IPS-18a (cell line): ENCODE results near the gene EME2.

Experiments used
- H3K27ac ChIP-seq: one replicate; pipeline ENCODE4 v1.5.1; 2013; ENCODE audit warnings: low read length
- H3K27me3 ChIP-seq: one replicate; pipeline ENCODE4 v1.6.1; 2013; ENCODE audit warnings: mild to moderate bottlenecking, low read length; ENCODE audit not compliant: control insufficient read depth, insufficient read depth
- H3K36me3 ChIP-seq: one replicate; pipeline ENCODE4 v1.6.1; 2013; ENCODE audit warnings: low read depth, low read length; ENCODE audit not compliant: control insufficient read depth
- H3K4me1 ChIP-seq: one replicate; pipeline ENCODE4 v1.6.1; 2013; ENCODE audit warnings: low read depth, low read length; ENCODE audit not compliant: control insufficient read depth
- H3K4me3 ChIP-seq: one replicate; pipeline ENCODE4 v1.5.1; 2013; ENCODE audit warnings: low read length
- H3K9ac ChIP-seq: one replicate; pipeline ENCODE4 v1.6.1; 2013; ENCODE audit warnings: mild to moderate bottlenecking, low read length, moderate library complexity
- H3K9me3 ChIP-seq: one replicate; pipeline ENCODE4 v1.6.1; 2013; ENCODE audit warnings: low read depth, low read length; ENCODE audit not compliant: control insufficient read depth

The EME2 gene

DNA sequence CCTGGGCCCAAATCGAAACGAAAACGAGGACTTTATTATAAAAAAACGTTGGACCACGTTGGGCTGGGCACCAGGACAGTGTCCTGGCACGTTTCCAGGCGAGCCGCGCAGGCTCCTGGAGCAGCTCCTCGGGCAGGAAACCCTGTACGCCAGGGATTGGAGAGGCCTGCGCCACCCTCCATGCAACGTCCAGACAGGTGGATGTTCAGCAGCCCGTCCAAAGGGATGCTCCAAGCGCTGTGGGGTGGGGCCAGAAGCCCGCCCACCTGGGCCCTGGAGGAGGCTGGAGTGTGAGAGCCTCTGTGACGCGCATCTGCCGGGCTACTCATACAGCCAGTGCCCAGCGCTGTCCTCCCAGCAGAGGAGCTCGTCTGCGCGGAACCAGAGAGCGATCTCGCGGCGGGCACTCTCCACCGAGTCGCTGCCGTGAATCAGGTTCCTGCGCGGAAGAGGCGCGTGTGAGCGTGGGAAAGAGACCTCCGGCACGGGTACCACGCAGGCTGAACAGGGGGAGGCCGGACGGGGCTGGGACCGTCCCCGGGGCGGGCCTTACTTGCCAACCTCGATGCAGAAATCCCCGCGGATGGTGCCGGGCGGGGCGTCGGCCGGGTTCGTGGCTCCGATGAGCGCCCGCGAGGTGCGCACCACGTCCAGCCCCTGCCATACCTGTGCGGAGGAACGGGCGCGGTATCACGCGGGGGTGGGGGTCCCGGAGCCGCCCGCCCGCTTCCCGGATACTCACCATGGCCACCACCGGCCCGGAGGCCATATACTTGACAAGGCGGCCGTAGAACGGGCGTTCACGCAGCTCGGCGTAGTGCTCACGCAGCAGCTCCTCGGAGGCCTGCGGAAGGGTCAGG is 2.1 kb upstream of the EME2 start:
- Histone ChIP-seq H3K9me3 (no peaks in the 10 kb centered on the region), H3K9ac (peak overlapping the region; percentile 86), H3K27ac (no peak overlapping the region)

GRCh38 chr16:1771188-1771863 is 1.3 kb upstream of the EME2 start, which contains the start of gene NME3:
TSS of gene NME3 (minus strand) at chr16:1771543. CDS start at chr16:1771534, 9 bp downstream.
- peaks cover 5% of the 10 kb centered on the region for H3K36me3 ChIP-seq
- H3K27ac ChIP-seq, result peak within 1 kb of the TSS; percentile 5
- H3K9ac ChIP-seq, result peak within 1 kb of the TSS; percentile 86
- H3K27me3 ChIP-seq, result no peaks in the 10 kb centered on the region
- no peaks in the 10 kb centered on the region for H3K4me1 ChIP-seq
- peak within 1 kb of the TSS; percentile 81 for H3K4me3 ChIP-seq
- no peaks in the 10 kb centered on the region for H3K9me3 ChIP-seq

More for the DNA sequence above, 2.1 kb upstream of the EME2 start:
- H3K27me3 ChIP-seq, result no peaks in the 10 kb centered on the region
- peak overlapping the region; percentile 81 for H3K4me3 ChIP-seq
- peaks cover 5% of the 10 kb centered on the region for H3K36me3 ChIP-seq
- no peaks in the 10 kb centered on the region for H3K4me1 ChIP-seq

DNA sequence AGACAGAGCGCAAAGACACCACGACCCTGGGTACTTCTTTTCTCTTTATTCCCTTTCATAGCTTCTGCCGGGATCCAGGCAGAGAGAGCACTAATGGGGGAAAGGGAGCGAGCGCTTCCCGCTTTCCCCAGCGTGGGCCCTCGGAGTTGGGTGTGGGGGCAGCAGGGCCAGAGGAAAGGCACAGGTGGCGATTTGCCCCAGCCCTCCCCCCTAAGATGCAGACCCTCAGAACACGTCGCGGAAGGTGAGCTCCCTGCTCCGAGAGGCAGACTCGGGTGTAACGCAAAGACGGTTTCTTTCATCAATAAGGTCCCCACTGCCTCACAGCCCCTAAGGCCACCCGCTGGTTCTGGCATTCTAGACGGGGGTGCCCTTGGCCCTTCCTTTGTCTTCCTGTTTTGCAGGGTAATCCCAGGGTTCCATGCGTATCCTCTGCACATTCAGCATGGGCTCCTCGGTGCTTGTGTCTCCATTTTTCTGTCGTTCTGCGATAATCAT is 697 bp upstream of the EME2 start:
- peak overlapping the region; percentile 81 for H3K4me3 ChIP-seq
- H3K36me3 ChIP-seq, result peaks cover 8% of the 10 kb centered on the region

DNA sequence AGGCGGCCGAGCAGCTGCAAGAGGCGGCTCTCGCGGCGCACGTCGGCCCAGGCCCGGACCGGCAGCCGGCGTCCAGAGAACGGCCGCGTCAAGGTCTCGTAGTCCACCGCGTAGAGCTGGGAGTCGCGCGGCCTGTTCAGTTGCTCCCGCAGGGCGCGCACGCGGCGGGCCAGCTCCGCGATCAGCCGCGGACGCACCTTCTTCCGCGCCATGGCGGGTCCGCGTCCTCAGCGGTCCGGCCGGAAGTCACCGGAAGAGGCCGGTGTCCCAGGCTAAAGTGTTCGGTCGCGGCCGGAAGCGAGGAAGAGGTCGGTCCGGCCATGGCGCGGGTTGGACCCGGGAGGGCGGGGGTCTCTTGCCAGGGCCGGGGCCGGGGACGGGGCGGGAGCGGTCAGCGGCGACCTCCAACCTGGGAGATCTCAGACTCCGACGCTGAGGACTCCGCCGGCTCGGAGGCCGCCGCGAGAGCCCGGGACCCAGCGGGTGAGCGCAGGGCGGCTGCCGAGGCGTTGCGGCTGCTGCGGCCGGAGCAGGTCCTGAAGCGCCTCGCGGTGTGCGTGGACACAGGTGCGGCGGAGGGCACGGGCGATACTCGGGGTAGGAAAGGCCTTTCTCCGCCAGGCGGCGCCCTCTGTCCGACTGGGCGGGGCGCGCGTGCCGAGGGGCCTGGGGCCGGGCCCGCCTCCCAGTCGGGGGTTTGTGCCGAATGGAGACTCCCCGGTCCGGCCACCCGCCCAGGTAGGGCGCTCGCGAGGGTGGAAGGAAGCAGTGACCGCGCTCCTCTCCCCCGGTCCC is 495 bp downstream of the EME2 start, which contains the start of gene MRPS34:
MRPS34 (minus strand) TSS at position 227 of the 795 bp plus-strand sequence; CDS start at position 212, 15 bp downstream.
- H3K27ac ChIP-seq, result peak within 1 kb of the TSS; percentile 5
- no peaks in the 10 kb centered on the region for H3K4me1 ChIP-seq
- H3K9me3 ChIP-seq, result no peaks in the 10 kb centered on the region
- peak within 1 kb of the TSS; percentile 81 for H3K4me3 ChIP-seq
- no peaks in the 10 kb centered on the region for H3K27me3 ChIP-seq
- peak within 1 kb of the TSS; percentile 86 for H3K9ac ChIP-seq
- H3K36me3 ChIP-seq, result peaks cover 16% of the 10 kb centered on the region

More for the DNA sequence above, 697 bp upstream of the EME2 start:
- H3K9me3 ChIP-seq, result no peaks in the 10 kb centered on the region
- no peaks in the 10 kb centered on the region for H3K27me3 ChIP-seq
- H3K27ac ChIP-seq, result peak overlapping the region; percentile 5
- no peaks in the 10 kb centered on the region for H3K4me1 ChIP-seq
- H3K9ac ChIP-seq, result peak overlapping the region; percentile 86

DNA sequence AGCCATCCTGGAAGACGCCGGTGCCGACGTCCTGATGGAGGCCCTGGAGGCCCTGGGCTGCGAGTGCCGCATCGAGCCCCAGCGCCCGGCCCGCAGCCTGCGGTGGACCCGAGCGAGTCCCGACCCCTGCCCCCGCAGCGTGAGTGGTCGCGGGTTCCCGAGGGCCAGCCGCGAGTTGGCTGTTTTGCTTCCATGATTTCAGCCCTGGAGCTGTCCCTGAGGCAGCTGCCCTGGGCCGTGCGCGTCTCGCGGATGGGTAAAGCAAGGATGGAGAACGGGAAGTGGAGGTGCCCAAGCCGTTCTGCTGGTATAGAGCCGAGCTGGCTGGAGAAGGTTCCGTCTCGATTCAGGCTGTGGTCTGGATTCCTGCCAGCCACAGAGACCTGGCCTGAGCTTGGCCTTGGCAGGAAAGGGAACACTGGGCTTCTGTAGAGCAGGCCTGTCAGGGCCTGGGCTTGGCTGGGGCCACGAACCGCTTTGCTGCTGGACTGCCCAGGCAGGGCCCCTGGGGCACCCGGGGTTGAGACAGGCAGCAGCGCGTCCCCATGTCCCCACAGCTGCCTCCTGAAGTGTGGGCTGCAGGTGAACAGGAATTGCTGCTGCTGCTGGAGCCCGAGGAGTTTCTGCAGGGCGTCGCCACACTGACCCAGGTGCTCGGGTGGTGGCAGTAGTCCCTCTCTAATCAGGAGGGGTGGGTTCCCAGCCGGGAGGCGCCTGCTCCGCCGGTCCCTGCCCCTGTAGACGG is 1.3 kb downstream of the EME2 start:
- no peak overlapping the region for H3K27ac ChIP-seq
- no peaks in the 10 kb centered on the region for H3K4me1 ChIP-seq

DNA sequence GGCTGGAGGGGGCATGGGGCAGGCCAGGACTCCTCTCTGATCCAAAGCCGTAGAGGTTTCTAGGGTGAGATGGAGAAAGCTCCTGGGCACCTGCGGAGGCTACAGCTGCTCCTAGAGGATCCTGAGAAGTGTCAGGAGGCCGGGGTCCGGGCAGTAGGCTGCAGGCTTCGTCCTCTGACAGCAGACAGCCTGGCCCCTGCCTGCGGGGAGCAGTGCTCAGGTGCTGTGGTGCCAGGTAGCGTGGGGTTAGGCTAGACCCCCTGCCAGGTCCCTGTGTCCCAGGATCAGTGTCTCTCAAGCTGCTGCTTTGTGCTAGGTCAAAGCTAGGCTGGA is 1.8 kb downstream of the EME2 start:
- Histone ChIP-seq H3K27ac (no peak overlapping the region), H3K36me3 (peaks cover 16% of the 10 kb centered on the region), H3K27me3 (no peaks in the 10 kb centered on the region), H3K9ac (no peak overlapping the region), H3K4me3 (peak overlapping the region; percentile 81), H3K9me3 (no peaks in the 10 kb centered on the region), H3K4me1 (no peaks in the 10 kb centered on the region)

More for the DNA sequence above, 1.3 kb downstream of the EME2 start:
- Histone ChIP-seq H3K27me3 (no peaks in the 10 kb centered on the region), H3K4me3 (peak overlapping the region; percentile 81), H3K9ac (peak overlapping the region; percentile 86), H3K36me3 (peaks cover 16% of the 10 kb centered on the region), H3K9me3 (no peaks in the 10 kb centered on the region)

DNA sequence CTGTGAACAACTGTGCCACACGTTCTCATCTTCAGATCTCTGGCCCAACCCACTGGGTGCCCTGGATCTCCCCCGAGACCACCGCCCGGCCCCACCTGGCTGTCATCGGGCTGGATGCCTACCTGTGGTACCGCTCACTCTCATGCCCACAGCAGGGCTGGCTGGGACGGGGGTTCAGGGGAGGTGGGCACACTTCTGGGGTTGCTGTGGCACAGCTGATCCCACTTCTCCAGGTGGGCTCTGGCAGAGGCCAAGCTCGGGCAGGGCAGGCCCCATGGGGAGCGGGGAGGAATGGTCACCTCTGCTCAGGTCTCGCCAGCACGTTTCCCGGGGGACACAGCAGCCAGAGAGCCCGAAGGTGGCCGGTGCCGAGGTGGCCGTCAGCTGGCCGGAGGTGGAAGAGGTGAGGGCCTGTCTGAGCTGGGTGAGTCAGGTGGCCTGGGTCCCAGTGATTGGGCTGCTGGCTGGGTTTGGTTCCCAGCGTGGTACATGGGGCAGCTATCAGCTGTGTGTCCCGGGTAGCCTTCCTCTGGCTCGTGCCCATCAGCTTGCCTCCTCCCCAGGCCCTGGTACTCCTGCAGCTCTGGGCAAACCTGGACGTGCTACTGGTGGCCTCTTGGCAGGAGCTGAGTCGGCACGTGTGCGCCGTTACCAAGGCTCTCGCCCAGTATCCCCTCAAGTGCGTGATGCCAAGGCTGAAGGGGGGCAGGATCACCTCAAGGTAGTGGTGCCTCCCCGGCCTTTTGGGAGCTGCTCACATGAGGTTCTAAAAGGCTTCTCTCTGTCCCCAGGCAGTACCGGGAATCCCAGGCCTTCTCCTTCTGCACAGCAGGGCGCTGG is 2.6 kb downstream of the EME2 start:
- H3K9me3 ChIP-seq, result no peaks in the 10 kb centered on the region
- no peaks in the 10 kb centered on the region for H3K27me3 ChIP-seq
- no peak overlapping the region for H3K9ac ChIP-seq
- H3K36me3 ChIP-seq, result peaks cover 16% of the 10 kb centered on the region
- H3K27ac ChIP-seq, result no peak overlapping the region
- no peak overlapping the region for H3K4me3 ChIP-seq
- H3K4me1 ChIP-seq, result no peaks in the 10 kb centered on the region

GRCh38 chr16:1775846-1776671 is 3.4 kb downstream of the EME2 start:
- Histone ChIP-seq H3K4me3 (no peak overlapping the region), H3K9me3 (no peaks in the 10 kb centered on the region), H3K9ac (no peak overlapping the region), H3K27me3 (no peaks in the 10 kb centered on the region), H3K27ac (no peak overlapping the region), H3K4me1 (no peaks in the 10 kb centered on the region), H3K36me3 (peaks cover 16% of the 10 kb centered on the region)

DNA sequence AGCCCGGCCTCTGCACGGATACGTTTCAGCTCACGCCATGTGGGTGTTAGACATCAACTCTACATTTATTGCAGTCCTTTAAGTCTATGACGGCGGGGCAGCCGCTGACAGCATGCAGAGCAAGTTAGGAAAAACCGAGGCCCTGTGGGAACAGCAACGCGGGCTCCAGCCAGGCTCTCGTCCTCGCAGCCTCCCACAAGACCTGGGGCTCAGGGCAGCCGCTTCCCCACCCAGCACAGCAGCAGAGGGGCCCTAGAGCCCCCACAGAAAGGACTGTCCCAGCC is 4.0 kb downstream of the EME2 start:
- no peak overlapping the region for H3K27ac ChIP-seq
- H3K9ac ChIP-seq, result no peak overlapping the region
- no peaks in the 10 kb centered on the region for H3K4me1 ChIP-seq
- H3K27me3 ChIP-seq, result no peaks in the 10 kb centered on the region
- H3K4me3 ChIP-seq, result no peak overlapping the region
- H3K36me3 ChIP-seq, result peaks cover 16% of the 10 kb centered on the region
- H3K9me3 ChIP-seq, result no peaks in the 10 kb centered on the region

DNA sequence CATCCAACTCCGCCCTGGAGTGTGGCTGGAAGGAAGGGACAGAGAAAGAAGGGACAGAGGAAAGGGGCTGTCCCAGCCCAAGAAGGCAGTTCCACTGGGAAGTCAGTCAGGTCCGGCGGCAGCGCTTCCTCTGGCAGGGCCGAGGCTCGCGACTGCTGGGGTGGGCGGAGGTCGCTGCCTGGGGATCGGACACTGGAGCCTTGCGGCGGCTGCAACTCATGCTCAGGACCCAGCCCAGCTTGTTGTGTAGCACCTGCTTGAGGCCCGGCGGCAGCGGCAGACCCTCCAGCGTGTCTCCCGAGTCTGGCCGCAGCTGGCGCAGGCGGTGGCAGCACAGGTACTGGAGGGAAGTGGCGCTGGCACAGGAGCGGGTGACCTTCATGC is 4.4 kb downstream of the EME2 start:
- H3K4me3 ChIP-seq, result no peak overlapping the region
- H3K27ac ChIP-seq, result no peak overlapping the region

More for the DNA sequence above, 4.4 kb downstream of the EME2 start:
- H3K36me3 ChIP-seq, result peaks cover 16% of the 10 kb centered on the region
- no peaks in the 10 kb centered on the region for H3K27me3 ChIP-seq
- no peak overlapping the region for H3K9ac ChIP-seq
- no peaks in the 10 kb centered on the region for H3K9me3 ChIP-seq
- no peaks in the 10 kb centered on the region for H3K4me1 ChIP-seq
